Activated CD4-positive, alpha-beta T cell treated with anti-CD3 and anti-CD28 coated beads, Interleukin-2, amount 50 U/mL, for 24 hours (primary cell): ENCODE measurements around the gene ZFR.
"Not testable (repeated sequence)": the region's sequence is repeated elsewhere in the genome, so short reads cannot be mapped to it uniquely, and the experiment has no call there.

Experiments used
- DNase-seq, 2 donors: peaks; one replicate each; pipeline ENCODE4 v3.0.0-alpha.2; 2020; ENCODE audit warnings: low read depth in 1 of 2, low spot score in 1 of 2

ZFR gene

GRCh38 chr5:32325062-32325461 is 119.5 kb downstream of the ZFR start:
- DNase-seq = no peak

GRCh38 chr5:32323741-32324140 is 120.8 kb downstream of the ZFR start:
- DNase-seq = no peak

- DNase-seq = no peak
Measured at GRCh38 chr5:32322882-32323281, 121.7 kb downstream of the ZFR start.

- not testable (repeated sequence) for DNase-seq
Measured at GRCh38 chr5:32321787-32322186, 122.8 kb downstream of the ZFR start.

- DNase-seq = no peak
Measured at GRCh38 chr5:32320576-32320975, 124.0 kb downstream of the ZFR start.

GRCh38 chr5:32319926-32320543 is 124.5 kb downstream of the ZFR start:
- no peak for DNase-seq

- no peak for DNase-seq
Measured at GRCh38 chr5:32319392-32319791, 125.1 kb downstream of the ZFR start.

- no peak for DNase-seq
Measured at GRCh38 chr5:32317041-32317440, 127.5 kb downstream of the ZFR start.

- no peak for DNase-seq
Measured at GRCh38 chr5:32315221-32316014, 129.1 kb downstream of the ZFR start.

GRCh38 chr5:32314658-32315057 is 129.9 kb downstream of the ZFR start:
- no peak for DNase-seq

GRCh38 chr5:32314152-32314488 is 130.4 kb downstream of the ZFR start:
- not testable (repeated sequence) for DNase-seq

- DNase-seq = peak; percentile 99 to 100
Measured at GRCh38 chr5:32312595-32313332, 131.8 kb downstream of the ZFR start, which contains the start of gene MTMR12. MTMR12 (minus strand) TSS chr5:32312939; CDS start chr5:32312838, 101 bp downstream.

- peak in 1 of 2 donors; percentile 21 for DNase-seq
Measured at GRCh38 chr5:32312197-32312594, 132.3 kb downstream of the ZFR start.

- no peak for DNase-seq
Measured at GRCh38 chr5:32311404-32312196, 132.9 kb downstream of the ZFR start.

GRCh38 chr5:32309761-32310160 is 134.8 kb downstream of the ZFR start:
- no peak for DNase-seq

GRCh38 chr5:32308946-32309345 is 135.6 kb downstream of the ZFR start:
- no peak for DNase-seq

GRCh38 chr5:32307769-32308194 is 136.8 kb downstream of the ZFR start:
- no peak for DNase-seq

- DNase-seq = no peak
Measured at GRCh38 chr5:32304622-32305021, 139.9 kb downstream of the ZFR start.
